K562 (cell line): Measurements from ENCODE around the gene HIVEP3.

Experiments
- ATF2 ChIP-seq: sonication (generic); formaldehyde crosslinking; IDR thresholded peaks from 2 replicates; pipeline ENCODE4 v1.8.1; 2022; ENCODE audit warnings: missing genetic modification reagents
- BHLHE40 ChIP-seq: IDR thresholded peaks from 2 replicates; pipeline ENCODE4 v1.6.1; 2011; ENCODE audit warnings: low read length, improper control_type of control experiment
- CHCHD3 ChIP-seq: fragments of 250-450 bp; sonication (Bioruptor Pico); IDR thresholded peaks from 2 replicates; pipeline ENCODE4 v2.1.2; 2022; ENCODE audit warnings: mild to moderate bottlenecking
- CTCF ChIP-seq, 3 experiments: IDR thresholded peaks in 2 of 3; conservative IDR thresholded peaks in 1 of 3; 2 replicates each; pipeline ENCODE4 v1.5.1; 2011 to 2012; ENCODE audit warnings: low read length in 3 of 3, mild to moderate bottlenecking in 3 of 3, control low read depth in 2 of 3, improper control_type of control experiment in 1 of 3, inconsistent platforms in 1 of 3, low read depth in 1 of 3, mixed read lengths in 1 of 3, moderate library complexity in 1 of 3; ENCODE audit not compliant: insufficient read depth in 2 of 3
- ELF2 ChIP-seq: fragments of 250-450 bp; sonication (Bioruptor Pico); IDR thresholded peaks from 2 replicates; pipeline ENCODE4 v1.5.0; 2021; ENCODE audit warnings: mild to moderate bottlenecking
- HSF4 ChIP-seq: fragments of 250-450 bp; sonication (Bioruptor Pico); IDR thresholded peaks from 2 replicates; pipeline ENCODE4 v2.1.2; 2022; ENCODE audit warnings: mild to moderate bottlenecking, moderate library complexity, borderline replicate concordance
- ILF3 ChIP-seq: fragments of 450-650 bp; IDR thresholded peaks from 2 replicates; pipeline ENCODE4 v1.6.1; 2018; ENCODE audit warnings: antibody characterized with exemption, mild to moderate bottlenecking, moderate library complexity, borderline replicate concordance
- MAX ChIP-seq: sonication (generic); formaldehyde crosslinking; IDR thresholded peaks from 2 replicates; pipeline ENCODE4 v1.9.0; 2022; ENCODE audit warnings: mild to moderate bottlenecking, missing genetic modification reagents
- NR3C1 ChIP-seq: sonication (generic); formaldehyde crosslinking; IDR thresholded peaks from 2 replicates; pipeline ENCODE4 v1.8.1; 2022; ENCODE audit warnings: missing genetic modification reagents
- NR4A1 ChIP-seq, 2 experiments: fragments of 250-450 bp in 1 of 2; fragments of 450-650 bp in 1 of 2; sonication (Bioruptor Pico) in 1 of 2; IDR thresholded peaks; 2 replicates each; pipeline versions ENCODE4 v1.4.0 to v1.6.1; 2016 to 2020; ENCODE audit warnings: mild to moderate bottlenecking in 2 of 2, missing compliant biosample characterization in 1 of 2, missing genetic modification characterization in 1 of 2, moderate library complexity in 1 of 2
- POLR2A ChIP-seq: fragments of 450-650 bp; conservative IDR thresholded peaks from 2 replicates; pipeline ENCODE4 v1.6.1; 2016
- POLR2AphosphoS5 ChIP-seq: IDR thresholded peaks from 2 replicates; pipeline ENCODE4 v1.6.1; 2011; ENCODE audit warnings: mild to moderate bottlenecking, low read depth, low read length, moderate library complexity; ENCODE audit not compliant: control insufficient read depth, insufficient read depth

DNA sequence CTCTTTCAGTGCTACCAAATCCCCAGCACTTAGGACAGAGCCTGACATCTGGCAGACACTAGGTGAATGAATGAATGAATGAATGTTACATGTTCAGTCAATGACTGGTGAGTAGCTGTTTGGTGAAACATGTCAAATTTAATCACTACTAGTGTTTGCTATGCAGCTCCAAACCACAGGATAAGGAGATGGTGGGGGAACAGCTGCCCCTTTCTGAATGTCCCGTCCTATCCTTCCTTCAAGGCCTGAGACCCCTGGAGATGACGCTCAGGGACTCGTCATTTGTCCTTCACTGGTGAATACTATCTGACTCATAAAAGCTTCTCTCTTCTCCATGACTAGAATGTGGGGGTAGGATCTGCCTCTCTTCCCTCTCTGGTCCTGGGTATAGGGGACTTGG is 175.4 kb downstream of the HIVEP3 start:
- TF ChIP-seq ATF2 (CRISPR knock-in tag) (no peak), CTCF (IDR thresholded peaks at IDR 0.05 in 2 of 3, conservative IDR thresholded peaks at IDR 0.05 in 1 of 3; ENCODE audit: insufficient read depth in 2 of 3, low read depth in 1 of 3, low read length in 3 of 3) (no peak), NR3C1 (no peak), NR4A1 (CRISPR knock-in tag; IDR thresholded peaks at IDR 0.05) (no peak), NR4A1 (tag; IDR thresholded peaks at IDR 0.05) (no peak), ELF2 (no peak), BHLHE40 (no peak), POLR2A (no peak), HSF4 (CRISPR knock-in tag) (no peak), CHCHD3 (CRISPR knock-in tag) (no peak), ILF3 (no peak), POLR2AphosphoS5 (no peak), MAX (CRISPR knock-in tag) (no peak)
